Common myeloid progenitor, CD34-positive (primary cell): Measurements from ENCODE around the gene CASK.

Experiments used
- CTCF ChIA-PET: fragments of 350-600 bp; sonication (Branson Sonifier 250); formaldehyde crosslinking; loops from one replicate; lab custom pipeline; 2021; ENCODE audit warnings: antibody characterized with exemption; lab: Charles Lee
- POLR2A ChIA-PET: fragments of 350-600 bp; sonication (Branson Sonifier 250); formaldehyde crosslinking; loops from one replicate; lab custom pipeline; 2021; ENCODE audit warnings: antibody characterized with exemption; lab: Charles Lee
- DNase-seq, 3 donors: peaks; one replicate each; pipeline versions ENCODE4 v3.0.0 to v3.0.0-alpha.2; 2013
- H3K27ac ChIP-seq, 2 experiments: 1 replicate in 1 of 2; 2 replicates in 1 of 2; pipeline ENCODE4 v1.7.0; 2013; ENCODE audit warnings: inconsistent platforms in 2 of 2, low read length in 2 of 2, mild to moderate bottlenecking in 2 of 2, low read depth in 1 of 2, moderate library complexity in 1 of 2; ENCODE audit not compliant: severe bottlenecking in 2 of 2, insufficient read depth in 1 of 2, poor library complexity in 1 of 2
- H3K27me3 ChIP-seq, 5 experiments: replicated peaks in 2 of 5; 1 replicate in 3 of 5; 2 replicates in 2 of 5; pipeline versions ENCODE4 v1.6.1 to v1.7.0; 2013; ENCODE audit warnings: low read length in 4 of 5, mild to moderate bottlenecking in 2 of 5, moderate library complexity in 2 of 5, inconsistent platforms in 1 of 5; ENCODE audit not compliant: insufficient read depth in 5 of 5, control insufficient read depth in 4 of 5
- H3K36me3 ChIP-seq, 4 experiments: 1 replicate in 2 of 4; 2 replicates in 2 of 4; pipeline versions ENCODE4 v1.6.1 to v1.7.0; 2013; ENCODE audit warnings: low read length in 3 of 4, control low read depth in 1 of 4, mild to moderate bottlenecking in 1 of 4; ENCODE audit not compliant: control insufficient read depth in 4 of 4, insufficient read depth in 4 of 4
- H3K4me1 ChIP-seq, 4 experiments: 1 replicate in 3 of 4; 2 replicates in 1 of 4; pipeline versions ENCODE4 v1.6.1 to v1.7.1; 2013; ENCODE audit warnings: low read length in 3 of 4, mild to moderate bottlenecking in 3 of 4, control low read depth in 1 of 4, inconsistent platforms in 1 of 4, moderate library complexity in 1 of 4; ENCODE audit not compliant: control insufficient read depth in 4 of 4, insufficient read depth in 4 of 4; ENCODE audit errors: control extremely low read depth in 1 of 4
- H3K4me3 ChIP-seq, 7 experiments: 1 replicate in 4 of 7; 2 replicates in 3 of 7; pipeline versions ENCODE4 v1.5.1 to v1.7.0; 2013; ENCODE audit warnings: mild to moderate bottlenecking in 7 of 7, low read length in 6 of 7, moderate library complexity in 6 of 7, inconsistent platforms in 2 of 7, low read depth in 2 of 7, control low read depth in 1 of 7; ENCODE audit not compliant: insufficient read depth in 4 of 7, control insufficient read depth in 1 of 7; ENCODE audit errors: extremely low read depth in 1 of 7
- H3K9me3 ChIP-seq, 5 experiments: 1 replicate in 4 of 5; 2 replicates in 1 of 5; pipeline versions ENCODE4 v1.6.1 to v1.7.1; 2013; ENCODE audit warnings: low read length in 4 of 5, mild to moderate bottlenecking in 2 of 5, inconsistent platforms in 1 of 5, low read depth in 1 of 5, moderate library complexity in 1 of 5; ENCODE audit not compliant: control insufficient read depth in 4 of 5, insufficient read depth in 2 of 5; ENCODE audit errors: control extremely low read depth in 1 of 5
- WGBS: methylation state at CpG from one replicate; pipeline ENCODE4 v1.1.5; 2013; ENCODE audit not compliant: insufficient coverage; 5-methylcytosine and 5-hydroxymethylcytosine counted together

Gene CASK

DNA sequence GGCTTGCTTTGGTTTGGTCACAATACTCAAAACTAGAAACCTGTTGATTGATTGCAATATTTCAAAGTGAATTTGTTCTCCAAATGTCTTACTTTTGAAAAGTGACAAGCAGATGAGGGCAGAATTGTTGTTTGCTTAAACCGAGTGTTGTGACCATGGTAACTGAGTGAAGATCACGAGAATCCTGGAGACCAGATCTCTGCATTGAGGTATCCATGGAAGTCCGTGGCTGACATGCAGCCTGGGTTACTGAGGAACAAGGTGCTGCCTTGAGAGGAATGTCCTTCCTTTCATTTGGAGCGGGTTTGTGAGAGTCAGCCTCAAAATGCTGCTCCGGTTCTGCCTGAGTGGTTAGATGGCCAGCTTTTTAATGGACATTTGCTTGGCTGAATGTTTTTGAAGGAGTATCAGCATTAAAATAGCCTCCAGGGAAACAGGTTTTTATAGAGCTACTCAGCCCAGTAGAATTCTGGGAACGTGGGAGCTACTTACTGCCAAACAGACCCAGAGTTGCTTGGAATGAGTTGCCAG is 444.9 kb downstream of the CASK start:
- DNase-seq = no peak
- Histone ChIP-seq H3K27me3 (peaks cover 0 to 13% (median 0%) of the 10 kb centered on the region in 5 experiments), H3K9me3 (peaks cover 0 to 21% (median 9%) of the 10 kb centered on the region in 5 experiments), H3K4me3 (no peak overlapping the region), H3K4me1 (no peaks in the 10 kb centered on the region), H3K27ac (no peak overlapping the region), H3K36me3 (no peaks in the 10 kb centered on the region)
- ChIA-PET CTCF (no interaction called here), POLR2A (no interaction called here)
- 86% methylated on average over 6 of the region's 6 CpGs for WGBS

GRCh38 chrX:41475591-41476241 is 447.6 kb downstream of the CASK start:
- H3K36me3 ChIP-seq = no peaks in the 10 kb centered on the region
- no peaks in the 10 kb centered on the region for H3K4me1 ChIP-seq
- no peak overlapping the region for H3K4me3 ChIP-seq
- CTCF ChIA-PET = no interaction called here
- peaks cover 0 to 24% (median 6%) of the 10 kb centered on the region in 5 experiments for H3K9me3 ChIP-seq
- peaks cover 0 to 13% (median 0%) of the 10 kb centered on the region in 5 experiments for H3K27me3 ChIP-seq
- 80% methylated on average over 9 of the region's 12 CpGs for WGBS
- H3K27ac ChIP-seq = no peak overlapping the region
- POLR2A ChIA-PET = no interaction called here
- DNase-seq = no peak

DNA sequence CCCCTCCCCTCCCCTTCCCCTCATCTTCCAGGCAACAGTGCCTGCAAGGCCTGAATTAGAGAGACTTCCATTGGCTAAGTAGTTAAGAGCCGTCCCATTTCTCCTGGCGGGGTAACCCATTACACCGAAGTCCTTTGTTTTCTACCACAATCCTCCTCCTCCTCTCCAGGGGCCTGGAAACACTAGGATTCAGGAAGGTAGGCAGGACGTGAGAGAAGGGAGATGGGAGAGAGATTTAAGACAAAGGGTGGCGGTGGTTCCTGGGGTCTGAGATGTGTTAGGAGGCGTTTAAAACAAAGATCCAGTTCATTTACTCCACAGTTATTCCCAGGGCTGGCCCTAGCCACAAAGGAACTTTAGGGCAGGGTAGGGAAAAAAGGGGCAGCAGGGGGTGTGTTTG is 448.2 kb downstream of the CASK start:
- Histone ChIP-seq H3K27ac (no peak overlapping the region), H3K4me3 (no peak overlapping the region), H3K9me3 (peaks cover 0 to 18% (median under 1%) of the 10 kb centered on the region in 5 experiments), H3K36me3 (no peaks in the 10 kb centered on the region), H3K4me1 (no peaks in the 10 kb centered on the region), H3K27me3 (peaks cover 0 to 10% (median 0%) of the 10 kb centered on the region in 5 experiments)
- ChIA-PET POLR2A (no interaction called here), CTCF (no interaction called here)
- no peak for DNase-seq
- WGBS = 100% methylated on average over 2 of the region's 6 CpGs

DNA sequence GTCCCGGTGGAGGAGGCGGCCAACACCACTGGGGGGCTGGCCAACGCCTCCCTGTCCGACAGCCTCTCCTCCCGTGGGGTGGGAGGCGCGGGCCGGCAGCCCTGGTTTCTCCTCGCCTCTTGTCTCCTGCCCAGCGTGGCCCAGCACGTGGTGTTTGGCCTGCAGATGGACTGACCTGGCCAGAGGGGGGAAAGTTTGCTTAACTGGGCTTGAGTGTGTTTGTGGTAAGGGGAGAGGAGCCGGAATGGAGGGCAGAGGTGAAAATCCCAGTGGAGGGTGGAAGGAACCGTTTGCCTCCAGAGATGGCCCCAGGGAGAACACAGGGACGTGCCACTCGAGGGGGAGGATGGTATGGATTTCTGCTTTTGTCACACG is 448.6 kb downstream of the CASK start:
- no peak overlapping the region for H3K27ac ChIP-seq
- H3K4me3 ChIP-seq = no peak overlapping the region
- ChIA-PET POLR2A (no interaction called here), CTCF (no interaction called here)
- H3K9me3 ChIP-seq = peaks cover 0 to 15% (median 0%) of the 10 kb centered on the region in 5 experiments
- no peaks in the 10 kb centered on the region for H3K4me1 ChIP-seq
- no peaks in the 10 kb centered on the region for H3K36me3 ChIP-seq
- H3K27me3 ChIP-seq = peaks cover 0 to 10% (median 0%) of the 10 kb centered on the region in 5 experiments
- 92% methylated on average over 14 of the region's 16 CpGs for WGBS
- no peak for DNase-seq

- Histone ChIP-seq H3K4me1 (no peaks in the 10 kb centered on the region), H3K4me3 (no peak overlapping the region), H3K9me3 (peaks cover 0 to 15% (median 0%) of the 10 kb centered on the region in 5 experiments), H3K27me3 (peaks cover 0 to 11% (median 0%) of the 10 kb centered on the region in 5 experiments), H3K27ac (no peak overlapping the region), H3K36me3 (no peaks in the 10 kb centered on the region)
- CTCF ChIA-PET = no interaction called here
- WGBS = 91% methylated on average over 89 of the region's 91 CpGs
- POLR2A ChIA-PET = no interaction called here
- no peak for DNase-seq
Measured at GRCh38 chrX:41473936-41474725, 449.2 kb downstream of the CASK start.

- no peak overlapping the region for H3K27ac ChIP-seq
- H3K9me3 ChIP-seq = peaks cover 0 to 15% (median 0%) of the 10 kb centered on the region in 5 experiments
- H3K27me3 ChIP-seq = peaks cover 0 to 17% (median 0%) of the 10 kb centered on the region in 5 experiments
- no peak for DNase-seq
- 96% methylated on average over 22 of the region's 32 CpGs for WGBS
- H3K4me3 ChIP-seq = no peak overlapping the region
- H3K4me1 ChIP-seq = no peaks in the 10 kb centered on the region
- H3K36me3 ChIP-seq = no peaks in the 10 kb centered on the region
- ChIA-PET POLR2A (no interaction called here), CTCF (no interaction called here)
Measured at GRCh38 chrX:41472231-41472815, 451.0 kb downstream of the CASK start.
